Endodermal cell (in vitro differentiated cells): ENCODE results near the gene WIF1. TPM values are rescaled to one million over a fixed set of nuclear protein-coding genes. Genes with fewer than 3 reads are reported as not detected.

Experiments used
- DNase-seq: peaks from one replicate; pipeline ENCODE4 v3.0.0-alpha.2; 2017
- H3K27ac ChIP-seq: 2 replicates; pipeline ENCODE4 v1.5.1; 2013; ENCODE audit warnings: mild to moderate bottlenecking, low read depth, low read length, moderate library complexity
- H3K27me3 ChIP-seq: 2 replicates; pipeline ENCODE4 v1.6.1; 2013; ENCODE audit warnings: mild to moderate bottlenecking, low read length, moderate library complexity; ENCODE audit not compliant: insufficient read depth, control insufficient read depth, poor library complexity, severe bottlenecking
- H3K36me3 ChIP-seq: 2 replicates; pipeline ENCODE4 v1.7.0; 2013; ENCODE audit warnings: mild to moderate bottlenecking, low read length, moderate library complexity; ENCODE audit not compliant: control insufficient read depth, insufficient read depth
- H3K4me1 ChIP-seq: one replicate; pipeline ENCODE4 v1.7.0; 2013; ENCODE audit warnings: low read length; ENCODE audit not compliant: control insufficient read depth, insufficient read depth
- H3K4me3 ChIP-seq: 2 replicates; pipeline ENCODE4 v1.5.1; 2013; ENCODE audit warnings: mild to moderate bottlenecking, low read length, moderate library complexity
- H3K9ac ChIP-seq: 2 replicates; pipeline ENCODE4 v1.6.1; 2013; ENCODE audit warnings: mild to moderate bottlenecking, low read length, moderate library complexity; ENCODE audit not compliant: poor library complexity, severe bottlenecking; ENCODE audit errors: extremely low read depth
- H3K9me3 ChIP-seq: 2 replicates; pipeline ENCODE4 v1.6.1; 2013; ENCODE audit warnings: mild to moderate bottlenecking, low read length, moderate library complexity; ENCODE audit not compliant: control insufficient read depth
- H3K27ac Mint-ChIP-seq: 2 replicates; pipeline ENCODE4 v1.8.0; 2020; ENCODE audit warnings: mixed read lengths
- H3K27me3 Mint-ChIP-seq: 2 replicates; pipeline ENCODE4 v1.8.0; 2021; ENCODE audit warnings: mild to moderate bottlenecking, mixed read lengths; ENCODE audit not compliant: insufficient read depth
- H3K36me3 Mint-ChIP-seq: 2 replicates; pipeline ENCODE4 v1.8.0; 2020; ENCODE audit warnings: low read depth, mixed read lengths
- H3K4me1 Mint-ChIP-seq: 2 replicates; pipeline ENCODE4 v1.8.0; 2020; ENCODE audit warnings: mixed read lengths
- H3K4me3 Mint-ChIP-seq: 2 replicates; pipeline ENCODE4 v1.8.0; 2020; ENCODE audit warnings: mild to moderate bottlenecking, moderate library complexity, mixed read lengths
- H3K9me3 Mint-ChIP-seq: 2 replicates; pipeline ENCODE4 v1.8.0; 2020; ENCODE audit warnings: mild to moderate bottlenecking, mixed read lengths
- CTCF ChIP-seq: fragments of 200-600 bp; sonication (generic); conservative IDR thresholded peaks from 2 replicates; pipeline ENCODE4 v1.5.0; 2021; ENCODE audit warnings: antibody characterized with exemption, mild to moderate bottlenecking
- WGBS, 2 experiments: methylation state at CpG; one replicate each; pipeline versions ENCODE4 v1.1.5 to v1.1.7; 2013; ENCODE audit warnings: missing lambda C conversion rate in 2 of 2, mixed read lengths in 1 of 2; ENCODE audit not compliant: insufficient coverage in 1 of 2, insufficient read length in 1 of 2; 5-methylcytosine and 5-hydroxymethylcytosine counted together
- total RNA-seq, 2 donors: library from RNA; stranded (reverse); fragmentation: NEBNext Ultra II Directional in 1 of 2; extraction: Animal tissue kit (Norgen Biotek cat#: 25700) in 1 of 2; gene quantifications; 2 replicates in 1 of 2; 3 replicates in 1 of 2; pipeline ENCODE4 v1.2.1, GENCODE V29; 2021

WIF1 gene
- total RNA-seq, 2 donors from 2014 or later: not detected

GRCh38 chr12:65156366-65156841 is 35.3 kb upstream of the WIF1 start:
- H3K4me3 Mint-ChIP-seq: no peak overlapping the region
- H3K9me3 Mint-ChIP-seq: no peaks in the 10 kb centered on the region
- Histone ChIP-seq H3K9me3 (no peaks in the 10 kb centered on the region), H3K27ac (no peak overlapping the region), H3K36me3 (no peaks in the 10 kb centered on the region), H3K9ac (no peak overlapping the region), H3K4me1 (peaks cover 3% of the 10 kb centered on the region), H3K27me3 (peaks cover 2% of the 10 kb centered on the region), H3K4me3 (peak overlapping the region; percentile 6)
- H3K4me1 Mint-ChIP-seq: peaks cover 21% of the 10 kb centered on the region
- no peak for TF ChIP-seq CTCF
- H3K27ac Mint-ChIP-seq: peak overlapping the region; percentile 10
- H3K27me3 Mint-ChIP-seq: peaks cover 31% of the 10 kb centered on the region
- H3K36me3 Mint-ChIP-seq: no peaks in the 10 kb centered on the region
- no peak for DNase-seq
- WGBS, 2 experiments: 93% methylated on average over 1 of the region's 2 CpGs; no CpG with 5 or more reads in 1 of the 2 experiments

GRCh38 chr12:65155784-65156183 is 34.7 kb upstream of the WIF1 start:
- H3K27me3 ChIP-seq: no peaks in the 10 kb centered on the region
- 70% methylated on average over 3 of the region's 3 CpGs; no CpG with 5 or more reads in 1 of the 2 experiments for WGBS, 2 experiments

GRCh38 chr12:65152596-65152995 is 31.5 kb upstream of the WIF1 start:
- Mint-ChIP-seq H3K4me1 (peaks cover 11% of the 10 kb centered on the region), H3K27me3 (peaks cover 29% of the 10 kb centered on the region), H3K36me3 (no peaks in the 10 kb centered on the region), H3K4me3 (no peak overlapping the region), H3K9me3 (no peaks in the 10 kb centered on the region), H3K27ac (no peak overlapping the region)
- WGBS, 2 experiments: no CpG with 5 or more reads among the region's 1 CpG
- Histone ChIP-seq H3K36me3 (no peaks in the 10 kb centered on the region), H3K27me3 (no peaks in the 10 kb centered on the region), H3K4me3 (no peak overlapping the region), H3K27ac (no peak overlapping the region), H3K9ac (no peak overlapping the region), H3K4me1 (peaks cover 3% of the 10 kb centered on the region), H3K9me3 (no peaks in the 10 kb centered on the region)
- DNase-seq: no peak
- no peak for TF ChIP-seq CTCF

More at GRCh38 chr12:65155784-65156183, 34.7 kb upstream of the WIF1 start:
- Mint-ChIP-seq H3K9me3 (no peaks in the 10 kb centered on the region), H3K36me3 (no peaks in the 10 kb centered on the region), H3K4me1 (peaks cover 21% of the 10 kb centered on the region), H3K4me3 (no peak overlapping the region), H3K27me3 (peaks cover 32% of the 10 kb centered on the region), H3K27ac (no peak overlapping the region)
- no peak for TF ChIP-seq CTCF
- Histone ChIP-seq H3K4me1 (peaks cover 3% of the 10 kb centered on the region), H3K9ac (no peak overlapping the region), H3K36me3 (no peaks in the 10 kb centered on the region), H3K9me3 (no peaks in the 10 kb centered on the region), H3K27ac (no peak overlapping the region), H3K4me3 (no peak overlapping the region)
- no peak for DNase-seq
